Thoracic aorta (tissue), 2 donors: ENCODE data around the gene CCR2. TPM values are rescaled to one million over a fixed set of nuclear protein-coding genes. Genes with fewer than 3 reads are reported as not detected.

Experiments used
- ATAC-seq: fragments of 150-250 bp; one replicate; pipeline ENCODE4 v1.8.0; 2017; ENCODE audit warnings: low read depth; ENCODE audit not compliant: insufficient number of reproducible peaks, low FRiP score
- DNase-seq: peaks from one replicate; pipeline ENCODE4 v3.0.0-alpha.2; 2020; ENCODE audit warnings: low spot score
- H3K27ac ChIP-seq, 2 donors: fragments of 200-600 bp; sonication (generic); 1 replicate in 1 of 2; 2 replicates in 1 of 2; pipeline ENCODE4 v1.5.1; 2016; ENCODE audit warnings: mild to moderate bottlenecking in 2 of 2, moderate library complexity in 2 of 2
- H3K27me3 ChIP-seq: fragments of 200-600 bp; sonication (generic); replicated peaks from 2 replicates; pipeline ENCODE4 v1.6.0; 2016; ENCODE audit warnings: mild to moderate bottlenecking; ENCODE audit not compliant: insufficient read depth
- H3K36me3 ChIP-seq: fragments of 200-600 bp; sonication (generic); one replicate; pipeline ENCODE4 v1.5.1; 2016
- H3K4me1 ChIP-seq, 2 donors: fragments of 200-600 bp; sonication (generic); 1 replicate in 1 of 2; 2 replicates in 1 of 2; pipeline versions ENCODE4 v1.5.1 to v1.6.0; 2016; ENCODE audit warnings: low read depth in 2 of 2, mild to moderate bottlenecking in 1 of 2; ENCODE audit not compliant: control insufficient read depth in 1 of 2
- H3K4me3 ChIP-seq: fragments of 200-600 bp; sonication (generic); 2 replicates; pipeline ENCODE4 v1.5.1; 2016; ENCODE audit warnings: mild to moderate bottlenecking
- H3K9me3 ChIP-seq: fragments of 200-600 bp; sonication (generic); 2 replicates; pipeline ENCODE4 v1.5.1; 2016
- CTCF ChIP-seq: fragments of 200-600 bp; sonication (generic); IDR thresholded peaks from one replicate; pipeline ENCODE4 v1.5.1; 2019; ENCODE audit warnings: antibody characterized with exemption
- total RNA-seq, 2 donors: library from RNA; depleted of rRNA; stranded (reverse); fragments of >200 nt; gene quantifications; one replicate each; pipeline versions ENCODE4 v1.1.0 to v1.2.3, GENCODE V29; 2016

The CCR2 gene
- total RNA-seq, 2 donors from 2014 or later: 0.41 to 8.2 TPM

DNA sequence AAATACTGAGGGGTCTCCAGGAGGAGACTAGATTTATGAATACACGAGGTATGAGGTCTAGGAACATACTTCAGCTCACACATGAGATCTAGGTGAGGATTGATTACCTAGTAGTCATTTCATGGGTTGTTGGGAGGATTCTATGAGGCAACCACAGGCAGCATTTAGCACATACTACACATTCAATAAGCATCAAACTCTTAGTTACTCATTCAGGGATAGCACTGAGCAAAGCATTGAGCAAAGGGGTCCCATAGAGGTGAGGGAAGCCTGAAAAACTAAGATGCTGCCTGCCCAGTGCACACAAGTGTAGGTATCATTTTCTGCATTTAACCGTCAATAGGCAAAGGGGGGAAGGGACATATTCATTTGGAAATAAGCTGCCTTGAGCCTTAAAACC is 21.3 kb downstream of the CCR2 start:
- Histone ChIP-seq H3K27me3 (no peaks in the 10 kb centered on the region), H3K36me3 (no peaks in the 10 kb centered on the region), H3K27ac (no peak overlapping the region), H3K9me3 (no peaks in the 10 kb centered on the region), H3K4me1 (no peaks in the 10 kb centered on the region), H3K4me3 (no peak overlapping the region)
- DNase-seq (no peak), ATAC-seq (no peak)
- TF ChIP-seq CTCF: no peak

- H3K4me3 ChIP-seq: no peak overlapping the region
- TF ChIP-seq CTCF: no peak
- no peak for ATAC-seq
These were observed 21.9 kb downstream of the CCR2 start for GRCh38 chr3:46375814-46376213.

GRCh38 chr3:46378426-46378942 is 24.6 kb downstream of the CCR2 start:
- DNase-seq (no peak), ATAC-seq (no peak)
- TF ChIP-seq CTCF: no peak
- H3K4me1 ChIP-seq: peaks cover 5 to 7% of the 10 kb centered on the region in 2 donors
- H3K27ac ChIP-seq: no peak overlapping the region
- no peak overlapping the region for H3K4me3 ChIP-seq
- no peaks in the 10 kb centered on the region for H3K36me3 ChIP-seq
- no peaks in the 10 kb centered on the region for H3K9me3 ChIP-seq
- no peaks in the 10 kb centered on the region for H3K27me3 ChIP-seq

More at GRCh38 chr3:46375814-46376213, 21.9 kb downstream of the CCR2 start:
- Histone ChIP-seq H3K36me3 (no peaks in the 10 kb centered on the region), H3K27me3 (no peaks in the 10 kb centered on the region), H3K4me1 (peaks cover 4% of the 10 kb centered on the region in 2 donors), H3K27ac (no peak overlapping the region), H3K9me3 (no peaks in the 10 kb centered on the region)
- DNase-seq: no peak

DNA sequence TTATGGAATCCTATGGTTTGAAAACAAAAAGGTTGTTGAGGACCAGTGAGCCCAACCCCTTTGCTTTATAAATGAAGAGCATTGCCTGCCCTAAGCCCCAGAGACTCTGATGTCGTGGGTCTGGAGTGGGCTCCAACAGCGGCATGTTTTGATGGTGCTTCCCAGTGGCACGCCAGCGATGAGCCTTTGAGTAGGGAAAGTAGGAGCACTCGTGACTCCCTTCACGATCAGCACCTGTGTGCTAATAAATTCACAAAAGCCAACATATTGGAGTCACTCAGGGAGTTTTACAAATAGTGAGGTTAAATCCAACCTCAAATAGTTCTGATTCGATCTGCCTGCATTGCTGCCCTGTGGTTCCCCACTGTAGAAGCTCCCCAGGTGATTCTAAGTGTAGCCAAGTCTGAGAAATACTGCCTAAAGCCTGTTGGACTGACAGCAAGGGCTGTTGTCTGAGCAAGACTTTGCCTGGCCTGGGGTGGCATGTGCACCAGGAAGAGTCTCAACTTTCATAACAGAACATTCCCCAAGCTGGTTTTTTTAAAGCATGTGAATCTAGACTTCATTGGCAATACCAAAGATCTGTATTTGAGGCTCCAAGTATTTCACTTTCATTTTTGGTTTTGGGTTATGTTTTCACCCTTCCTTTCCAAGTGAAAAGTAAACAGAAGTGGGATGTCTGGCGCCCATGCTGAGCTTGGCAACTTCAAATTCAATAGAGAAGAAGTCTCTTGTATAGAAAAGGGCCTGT is 26.7 kb downstream of the CCR2 start:
- H3K4me3 ChIP-seq: no peak overlapping the region
- TF ChIP-seq CTCF: no peak
- peaks cover 5 to 7% of the 10 kb centered on the region in 2 donors for H3K4me1 ChIP-seq
- H3K27ac ChIP-seq: no peak overlapping the region
- no peaks in the 10 kb centered on the region for H3K9me3 ChIP-seq
- no peaks in the 10 kb centered on the region for H3K27me3 ChIP-seq
- no peaks in the 10 kb centered on the region for H3K36me3 ChIP-seq
- ATAC-seq (no peak), DNase-seq (no peak)

DNA sequence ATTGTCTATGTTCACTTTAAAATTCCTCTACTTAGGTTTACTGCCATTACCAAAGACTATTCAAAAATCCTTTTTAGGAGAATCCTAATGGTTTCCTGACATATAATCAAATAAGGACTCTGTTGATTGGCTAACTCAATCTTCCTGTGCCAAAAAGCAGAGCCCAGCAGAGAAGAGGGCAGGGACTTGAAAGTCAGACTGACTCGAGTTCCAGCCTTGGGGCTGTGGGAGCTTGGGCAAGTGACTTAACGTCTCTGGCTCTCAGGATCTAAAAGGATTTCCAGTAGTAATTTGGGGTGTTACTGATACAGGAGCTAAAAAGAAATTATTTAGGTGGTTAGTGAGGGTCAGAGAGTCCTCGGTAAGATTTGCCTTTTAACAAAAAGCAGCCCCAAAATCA is 27.7 kb downstream of the CCR2 start:
- H3K27me3 ChIP-seq: no peaks in the 10 kb centered on the region
- DNase-seq: no peak
- TF ChIP-seq CTCF: no peak
- no peaks in the 10 kb centered on the region for H3K36me3 ChIP-seq
- H3K27ac ChIP-seq: no peak overlapping the region
- ATAC-seq: no peak
- no peak overlapping the region for H3K4me3 ChIP-seq
- H3K4me1 ChIP-seq: peaks cover 5 to 7% of the 10 kb centered on the region in 2 donors
- no peaks in the 10 kb centered on the region for H3K9me3 ChIP-seq
